KG1 (cell line): ENCODE results near the gene SERPINE1.
"Not testable (repeated sequence)": the region's sequence is repeated elsewhere in the genome, so short reads cannot be mapped to it uniquely, and the experiment has no call there.

Source experiments
- DNase-seq: peaks from one replicate; lab custom pipeline; 2025; lab: John Stamatoyannopoulos, UW

The SERPINE1 gene

GRCh38 chr7:101124376-101125056 lies 2.4 kb upstream of the SERPINE1 start:
- no peak for DNase-seq

GRCh38 chr7:101125989-101126650 lies 784 bp upstream of the SERPINE1 start:
- no peak for DNase-seq

GRCh38 chr7:101127460-101128039 lies 646 bp downstream of the SERPINE1 start:
- no peak for DNase-seq

- DNase-seq = no peak
Observed at GRCh38 chr7:101128040-101128834, 1.3 kb downstream of the SERPINE1 start.

- no peak for DNase-seq
Observed at GRCh38 chr7:101129603-101130117, 2.8 kb downstream of the SERPINE1 start.

- DNase-seq = not testable (repeated sequence)
Observed at GRCh38 chr7:101132626-101133600, 6.0 kb downstream of the SERPINE1 start.

- no peak for DNase-seq
Observed at GRCh38 chr7:101133621-101134398, 6.9 kb downstream of the SERPINE1 start.

GRCh38 chr7:101134399-101134980 lies 7.6 kb downstream of the SERPINE1 start:
- DNase-seq = no peak

GRCh38 chr7:101137651-101138212 lies 10.8 kb downstream of the SERPINE1 start:
- no peak for DNase-seq

- no peak for DNase-seq
Observed at GRCh38 chr7:101138213-101138870, 11.4 kb downstream of the SERPINE1 start.

- DNase-seq = no peak
Observed at GRCh38 chr7:101140339-101140699, 13.4 kb downstream of the SERPINE1 start.

- DNase-seq = no peak
Observed at GRCh38 chr7:101140746-101141382, 14.0 kb downstream of the SERPINE1 start.

GRCh38 chr7:101151908-101152651 lies 25.2 kb downstream of the SERPINE1 start:
- DNase-seq = no peak

- peak; percentile 28 for DNase-seq
Observed at GRCh38 chr7:101153969-101154692, 27.2 kb downstream of the SERPINE1 start, which contains the start of gene AP1S1. Gene AP1S1, plus strand, starts transcription at chr7:101154476. Its CDS starts 39 bp downstream, at chr7:101154515.

- DNase-seq = no peak
Observed at GRCh38 chr7:101154693-101155102, 27.8 kb downstream of the SERPINE1 start.

- DNase-seq = no peak
Observed at GRCh38 chr7:101155303-101155702, 28.4 kb downstream of the SERPINE1 start.

- DNase-seq = no peak
Observed at GRCh38 chr7:101156277-101156676, 29.4 kb downstream of the SERPINE1 start.
